Dendritic cell treated with granulocyte-macrophage colony-stimulating factor and Interleukin-4, amounts not matched to agents 40 ng/mL and 50 ng/mL, for 4 days (primary cell): ENCODE measurements around the gene NOP9.

Source experiments
- H3K27ac Mint-ChIP-seq: one replicate; pipeline ENCODE4 v1.8.0; 2022; ENCODE audit warnings: mild to moderate bottlenecking, mixed read lengths
- H3K27me3 Mint-ChIP-seq: one replicate; pipeline ENCODE4 v1.8.0; 2022; ENCODE audit warnings: mild to moderate bottlenecking, mixed read lengths
- H3K36me3 Mint-ChIP-seq: one replicate; pipeline ENCODE4 v1.8.0; 2022; ENCODE audit warnings: low read depth, mixed read lengths
- H3K4me1 Mint-ChIP-seq: one replicate; pipeline ENCODE4 v1.8.0; 2022; ENCODE audit warnings: low read depth, mixed read lengths
- H3K4me3 Mint-ChIP-seq: one replicate; pipeline ENCODE4 v1.8.0; 2022; ENCODE audit warnings: mild to moderate bottlenecking, moderate library complexity, mixed read lengths
- H3K9me3 Mint-ChIP-seq: one replicate; pipeline ENCODE4 v1.8.0; 2022; ENCODE audit warnings: mixed read lengths
- intact Hi-C: fragments of 100-400 bp; cut with micrococcal nuclease; formaldehyde crosslinking; loops from one replicate; pipeline ENCODE4 v1.15.0; 2022

Gene NOP9

GRCh38 chr14:24313913-24314312, 14.3 kb downstream of the NOP9 start:
- intact Hi-C loops, result loop anchor here (1.0 kb wide), 1 partner anchor 15 kb away; no protein-coding TSS in a partner anchor
- H3K4me3 Mint-ChIP-seq, result peak overlapping the region; percentile 2
- H3K36me3 Mint-ChIP-seq, result peaks cover 31% of the 10 kb centered on the region
- peaks cover 2% of the 10 kb centered on the region for H3K27me3 Mint-ChIP-seq
- peaks cover 99% of the 10 kb centered on the region for H3K4me1 Mint-ChIP-seq
- no peaks in the 10 kb centered on the region for H3K9me3 Mint-ChIP-seq
- H3K27ac Mint-ChIP-seq, result peak overlapping the region; percentile 66

GRCh38 chr14:24314377-24315193, 14.9 kb downstream of the NOP9 start:
- intact Hi-C loops, result loop anchor here (1.0 kb wide), 1 partner anchor 15 kb away; no protein-coding TSS in a partner anchor
- Mint-ChIP-seq H3K27me3 (peaks cover 5% of the 10 kb centered on the region), H3K4me1 (peaks cover 99% of the 10 kb centered on the region), H3K9me3 (no peaks in the 10 kb centered on the region), H3K27ac (peak overlapping the region; percentile 66), H3K4me3 (no peak overlapping the region), H3K36me3 (peaks cover 24% of the 10 kb centered on the region)

- Mint-ChIP-seq H3K27me3 (peaks cover 8% of the 10 kb centered on the region), H3K4me1 (peaks cover 92% of the 10 kb centered on the region)
- intact Hi-C loops, result no loop called here
Measured at GRCh38 chr14:24315243-24315806, 15.7 kb downstream of the NOP9 start.

GRCh38 chr14:24315807-24316596, 16.4 kb downstream of the NOP9 start:
- no peaks in the 10 kb centered on the region for H3K9me3 Mint-ChIP-seq
- H3K36me3 Mint-ChIP-seq, result peaks cover 15% of the 10 kb centered on the region
- H3K4me1 Mint-ChIP-seq, result peaks cover 87% of the 10 kb centered on the region
- intact Hi-C loops, result no loop called here
- H3K27me3 Mint-ChIP-seq, result peaks cover 8% of the 10 kb centered on the region
- H3K27ac Mint-ChIP-seq, result peak overlapping the region; percentile 66
- H3K4me3 Mint-ChIP-seq, result no peak overlapping the region

More at GRCh38 chr14:24315243-24315806, 15.7 kb downstream of the NOP9 start:
- H3K9me3 Mint-ChIP-seq, result no peaks in the 10 kb centered on the region
- H3K27ac Mint-ChIP-seq, result peak overlapping the region; percentile 66
- H3K4me3 Mint-ChIP-seq, result no peak overlapping the region
- peaks cover 17% of the 10 kb centered on the region for H3K36me3 Mint-ChIP-seq

- H3K9me3 Mint-ChIP-seq, result no peaks in the 10 kb centered on the region
- peaks cover 8% of the 10 kb centered on the region for H3K27me3 Mint-ChIP-seq
- no peak overlapping the region for H3K4me3 Mint-ChIP-seq
- H3K36me3 Mint-ChIP-seq, result peaks cover 15% of the 10 kb centered on the region
- H3K4me1 Mint-ChIP-seq, result peaks cover 81% of the 10 kb centered on the region
- intact Hi-C loops, result no loop called here
- H3K27ac Mint-ChIP-seq, result no peak overlapping the region
Measured at GRCh38 chr14:24316597-24316950, 16.9 kb downstream of the NOP9 start.

- peaks cover 79% of the 10 kb centered on the region for H3K4me1 Mint-ChIP-seq
- H3K4me3 Mint-ChIP-seq, result peak overlapping the region; percentile 14
- peaks cover 15% of the 10 kb centered on the region for H3K36me3 Mint-ChIP-seq
- H3K9me3 Mint-ChIP-seq, result no peaks in the 10 kb centered on the region
- H3K27me3 Mint-ChIP-seq, result peaks cover 8% of the 10 kb centered on the region
- intact Hi-C loops, result no loop called here
- no peak overlapping the region for H3K27ac Mint-ChIP-seq
Measured at GRCh38 chr14:24317141-24317928, 17.7 kb downstream of the NOP9 start.

- intact Hi-C loops, result no loop called here
- Mint-ChIP-seq H3K4me1 (peaks cover 64% of the 10 kb centered on the region), H3K36me3 (no peaks in the 10 kb centered on the region), H3K9me3 (no peaks in the 10 kb centered on the region), H3K27ac (no peak overlapping the region), H3K4me3 (no peak overlapping the region), H3K27me3 (peaks cover 8% of the 10 kb centered on the region)
Measured at GRCh38 chr14:24321212-24321975, 21.7 kb downstream of the NOP9 start.

- Mint-ChIP-seq H3K27ac (no peak overlapping the region), H3K4me3 (no peak overlapping the region), H3K4me1 (peaks cover 64% of the 10 kb centered on the region), H3K9me3 (no peaks in the 10 kb centered on the region), H3K36me3 (no peaks in the 10 kb centered on the region), H3K27me3 (peaks cover 8% of the 10 kb centered on the region)
- intact Hi-C loops, result no loop called here
Measured at GRCh38 chr14:24322672-24323071, 23.0 kb downstream of the NOP9 start.

GRCh38 chr14:24323341-24323740, 23.7 kb downstream of the NOP9 start:
- intact Hi-C loops, result no loop called here
- H3K27me3 Mint-ChIP-seq, result peaks cover 8% of the 10 kb centered on the region
- H3K4me3 Mint-ChIP-seq, result no peak overlapping the region
- no peak overlapping the region for H3K27ac Mint-ChIP-seq
- no peaks in the 10 kb centered on the region for H3K9me3 Mint-ChIP-seq
- H3K4me1 Mint-ChIP-seq, result peaks cover 61% of the 10 kb centered on the region
- H3K36me3 Mint-ChIP-seq, result no peaks in the 10 kb centered on the region

- intact Hi-C loops, result no loop called here
- no peaks in the 10 kb centered on the region for H3K9me3 Mint-ChIP-seq
- peaks cover 61% of the 10 kb centered on the region for H3K4me1 Mint-ChIP-seq
- no peak overlapping the region for H3K4me3 Mint-ChIP-seq
- peaks cover 6% of the 10 kb centered on the region for H3K27me3 Mint-ChIP-seq
- H3K27ac Mint-ChIP-seq, result peak overlapping the region; percentile 19
- H3K36me3 Mint-ChIP-seq, result no peaks in the 10 kb centered on the region
Measured at GRCh38 chr14:24324024-24324423, 24.4 kb downstream of the NOP9 start.

GRCh38 chr14:24325041-24325530, 25.4 kb downstream of the NOP9 start:
- H3K36me3 Mint-ChIP-seq, result no peaks in the 10 kb centered on the region
- H3K9me3 Mint-ChIP-seq, result no peaks in the 10 kb centered on the region
- no peaks in the 10 kb centered on the region for H3K27me3 Mint-ChIP-seq
- intact Hi-C loops, result no loop called here
- peaks cover 65% of the 10 kb centered on the region for H3K4me1 Mint-ChIP-seq
- no peak overlapping the region for H3K27ac Mint-ChIP-seq
- no peak overlapping the region for H3K4me3 Mint-ChIP-seq

GRCh38 chr14:24325963-24326362, 26.3 kb downstream of the NOP9 start:
- no peaks in the 10 kb centered on the region for H3K36me3 Mint-ChIP-seq
- peak overlapping the region; percentile 30 for H3K27ac Mint-ChIP-seq
- no peaks in the 10 kb centered on the region for H3K9me3 Mint-ChIP-seq
- no peak overlapping the region for H3K4me3 Mint-ChIP-seq
- intact Hi-C loops, result no loop called here
- peaks cover 74% of the 10 kb centered on the region for H3K4me1 Mint-ChIP-seq
- H3K27me3 Mint-ChIP-seq, result no peaks in the 10 kb centered on the region

GRCh38 chr14:24327303-24327702, 27.7 kb downstream of the NOP9 start:
- Mint-ChIP-seq H3K27ac (peak overlapping the region; percentile 81), H3K4me3 (peak overlapping the region; percentile 49), H3K9me3 (no peaks in the 10 kb centered on the region), H3K4me1 (peaks cover 83% of the 10 kb centered on the region), H3K36me3 (no peaks in the 10 kb centered on the region), H3K27me3 (peaks cover 3% of the 10 kb centered on the region)
- intact Hi-C loops, result no loop called here
